Epidermal melanocyte (primary cell): Measurements from ENCODE around the gene SEMA3B.
"Not testable (repeated sequence)": the region's sequence is repeated elsewhere in the genome, so short reads cannot be mapped to it uniquely, and the experiment has no call there.

ENCODE experiments used
- DNase-seq: peaks from one replicate; pipeline ENCODE4 v3.0.0; 2011; ENCODE audit warnings: low spot score; ENCODE audit not compliant: insufficient read length

SEMA3B gene

GRCh38 chr3:50237754-50238548, 31.0 kb upstream of the SEMA3B start:
- DNase-seq, result peak; percentile 80

GRCh38 chr3:50238549-50239026, 30.4 kb upstream of the SEMA3B start:
- no peak for DNase-seq

- no peak for DNase-seq
Measured at GRCh38 chr3:50239649-50240048, 29.3 kb upstream of the SEMA3B start.

- no peak for DNase-seq
Measured at GRCh38 chr3:50241163-50241562, 27.8 kb upstream of the SEMA3B start.

GRCh38 chr3:50241713-50242380, 27.1 kb upstream of the SEMA3B start:
- DNase-seq, result no peak

GRCh38 chr3:50242381-50242770, 26.6 kb upstream of the SEMA3B start:
- no peak for DNase-seq

- DNase-seq, result no peak
Measured at GRCh38 chr3:50242851-50243542, 25.9 kb upstream of the SEMA3B start.

- DNase-seq, result no peak
Measured at GRCh38 chr3:50243543-50243895, 25.4 kb upstream of the SEMA3B start.

- DNase-seq, result not testable (repeated sequence)
Measured at GRCh38 chr3:50244813-50245212, 24.1 kb upstream of the SEMA3B start.

GRCh38 chr3:50245251-50245745, 23.6 kb upstream of the SEMA3B start:
- no peak for DNase-seq

- peak; percentile 83 for DNase-seq
Measured at GRCh38 chr3:50245831-50246516, 23.0 kb upstream of the SEMA3B start.

- no peak for DNase-seq
Measured at GRCh38 chr3:50246517-50246954, 22.4 kb upstream of the SEMA3B start.

- no peak for DNase-seq
Measured at GRCh38 chr3:50248387-50248786, 20.6 kb upstream of the SEMA3B start.

GRCh38 chr3:50249457-50249856, 19.5 kb upstream of the SEMA3B start:
- DNase-seq, result no peak

- DNase-seq, result no peak
Measured at GRCh38 chr3:50250514-50250913, 18.4 kb upstream of the SEMA3B start.

GRCh38 chr3:50251220-50251619, 17.7 kb upstream of the SEMA3B start:
- no peak for DNase-seq

GRCh38 chr3:50254577-50255250, 14.2 kb upstream of the SEMA3B start:
- no peak for DNase-seq

- no peak for DNase-seq
Measured at GRCh38 chr3:50255251-50255615, 13.7 kb upstream of the SEMA3B start.

GRCh38 chr3:50256978-50257890, 11.7 kb upstream of the SEMA3B start:
- no peak for DNase-seq
